Cerebellar cortex (tissue), 1 donor: ENCODE data around the gene MAGEB5.
"Not testable (repeated sequence)": the region's sequence is repeated elsewhere in the genome, so short reads cannot be mapped to it uniquely, and the experiment has no call there.

Experiments
- DNase-seq: peaks from one replicate; pipeline ENCODE4 v3.0.0-alpha.2; 2015; ENCODE audit warnings: low spot score

MAGEB5 gene, protein sequence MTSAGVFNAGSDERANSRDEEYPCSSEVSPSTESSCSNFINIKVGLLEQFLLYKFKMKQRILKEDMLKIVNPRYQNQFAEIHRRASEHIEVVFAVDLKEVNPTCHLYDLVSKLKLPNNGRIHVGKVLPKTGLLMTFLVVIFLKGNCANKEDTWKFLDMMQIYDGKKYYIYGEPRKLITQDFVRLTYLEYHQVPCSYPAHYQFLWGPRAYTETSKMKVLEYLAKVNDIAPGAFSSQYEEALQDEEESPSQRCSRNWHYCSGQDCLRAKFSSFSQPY

DNA sequence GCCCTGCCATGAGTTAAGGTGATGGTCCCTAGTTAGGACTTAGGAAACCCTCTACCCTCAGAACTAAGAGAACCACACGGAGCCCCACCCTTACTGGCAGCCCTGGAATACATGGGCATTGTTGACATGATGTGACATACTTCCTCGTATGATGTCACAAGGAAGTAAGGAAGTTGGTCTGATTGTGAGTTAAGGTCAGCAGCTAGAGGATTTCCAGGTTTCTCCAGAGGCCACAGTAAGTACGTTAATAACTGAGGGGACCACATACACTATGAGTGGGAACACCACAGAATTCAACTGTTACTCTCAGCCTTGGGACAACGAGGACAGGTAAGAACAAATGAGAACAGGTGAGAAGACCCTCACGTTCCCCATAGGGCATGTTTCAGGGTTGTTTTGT, at the start of gene MAGEB5:
Gene MAGEB5, plus strand, starts transcription at position 301 of the 400 bp plus-strand sequence. CDS start 1,133 bp downstream, outside the sequence.
- no peak for DNase-seq

DNA sequence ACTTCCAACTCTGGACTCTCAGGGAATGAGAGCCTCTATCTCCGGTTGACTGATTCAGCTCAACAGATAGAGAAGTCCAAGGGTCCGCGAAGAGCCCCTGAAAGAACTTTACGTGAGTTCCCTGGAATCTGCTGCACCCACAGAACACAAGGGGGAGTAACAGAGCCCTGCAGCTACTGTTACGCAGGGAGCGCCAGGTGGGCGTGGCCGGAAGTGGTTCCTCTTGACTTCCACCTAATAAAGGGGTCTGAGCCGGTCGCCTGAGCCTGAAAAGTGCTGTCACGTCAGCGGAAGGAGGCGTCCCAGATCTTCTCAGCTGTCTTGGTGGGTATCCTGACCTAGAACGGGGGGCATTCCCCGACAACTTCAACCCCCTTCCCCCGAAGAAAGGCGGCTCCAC, 23.8 kb upstream of the MAGEB5 start, which contains the start of gene MAGEB6:
Gene MAGEB6, plus strand, starts transcription at position 237 of the 400 bp plus-strand sequence. CDS start 1,407 bp downstream, outside the sequence.
- no peak for DNase-seq

DNA sequence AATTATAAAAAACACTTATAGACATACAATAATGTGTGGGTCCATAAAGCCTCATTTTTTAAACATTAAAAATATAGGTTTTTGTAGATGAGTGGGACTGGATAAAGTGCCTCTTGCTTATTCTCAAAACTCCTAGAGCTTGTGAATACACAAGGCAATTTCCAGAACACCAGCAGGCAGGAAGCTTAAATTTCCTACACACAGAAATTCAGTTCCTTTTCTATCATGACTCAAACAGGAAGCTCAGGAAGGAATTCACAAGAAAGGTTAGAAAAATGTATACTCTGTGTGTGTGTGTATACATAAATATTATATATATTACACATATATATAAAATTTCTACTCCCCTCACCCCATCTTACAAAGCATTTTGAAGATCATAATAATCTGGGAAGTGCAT, 12.4 kb upstream of the MAGEB5 start:
- no peak for DNase-seq

DNA sequence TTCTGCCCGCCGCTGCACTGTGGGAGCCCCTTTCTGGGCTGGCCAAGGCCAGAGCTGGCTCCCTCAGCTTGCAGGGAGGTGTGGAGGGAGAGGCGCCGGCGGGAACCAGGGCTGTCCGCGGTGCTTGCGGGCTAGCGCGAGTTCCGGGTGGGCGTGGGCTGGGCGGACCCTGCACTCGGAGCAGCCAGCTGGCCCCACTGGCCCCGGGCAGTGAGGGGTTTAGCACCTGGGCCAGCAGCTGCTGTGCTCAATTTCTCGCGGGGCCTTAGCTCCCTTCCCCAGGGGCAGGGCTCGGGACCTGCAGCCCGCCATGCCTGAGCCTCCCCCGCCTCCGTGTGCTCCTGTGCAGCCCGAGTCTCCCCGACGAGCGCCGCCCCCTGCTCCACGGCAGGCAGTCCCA, 11.3 kb upstream of the MAGEB5 start:
- DNase-seq: not testable (repeated sequence)

DNA sequence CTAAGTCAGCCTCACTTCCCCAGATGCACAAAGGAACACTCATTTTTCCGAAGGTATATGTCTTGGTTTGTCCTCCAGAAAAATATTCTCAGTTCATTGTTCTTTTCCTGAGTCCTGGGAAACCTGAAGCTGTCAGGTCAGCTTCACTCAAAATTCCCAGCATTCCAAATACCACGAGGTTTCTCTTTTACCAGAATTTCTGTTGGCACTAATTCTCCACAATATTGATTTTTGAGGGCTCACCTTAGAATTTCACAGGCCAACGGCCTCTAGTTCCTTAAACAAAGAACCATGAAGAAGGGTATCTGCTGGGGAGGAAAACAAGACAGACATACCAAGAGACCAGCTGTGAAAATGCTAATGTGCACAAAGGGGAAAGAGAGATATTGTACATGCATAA, 8.0 kb upstream of the MAGEB5 start:
- no peak for DNase-seq

DNA sequence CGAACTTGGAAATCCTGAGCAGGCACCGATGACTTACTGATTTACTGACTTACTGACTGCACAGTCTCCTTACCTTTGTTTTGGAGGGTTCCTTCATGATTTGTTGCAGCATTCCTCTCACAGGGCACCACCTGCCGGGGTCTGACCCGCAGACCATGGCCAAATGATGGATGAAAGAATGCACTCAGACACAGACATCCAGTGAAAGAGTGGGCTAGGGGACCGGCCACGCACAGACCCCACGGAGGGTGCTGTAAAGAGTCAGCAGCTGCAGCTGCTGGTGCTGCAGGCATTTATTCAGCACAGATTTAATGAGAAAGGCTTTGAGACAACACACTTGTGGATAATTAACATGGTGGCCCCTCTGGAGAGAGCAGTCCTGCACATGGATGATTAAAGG, 3.4 kb downstream of the MAGEB5 start:
- DNase-seq: no peak

DNA sequence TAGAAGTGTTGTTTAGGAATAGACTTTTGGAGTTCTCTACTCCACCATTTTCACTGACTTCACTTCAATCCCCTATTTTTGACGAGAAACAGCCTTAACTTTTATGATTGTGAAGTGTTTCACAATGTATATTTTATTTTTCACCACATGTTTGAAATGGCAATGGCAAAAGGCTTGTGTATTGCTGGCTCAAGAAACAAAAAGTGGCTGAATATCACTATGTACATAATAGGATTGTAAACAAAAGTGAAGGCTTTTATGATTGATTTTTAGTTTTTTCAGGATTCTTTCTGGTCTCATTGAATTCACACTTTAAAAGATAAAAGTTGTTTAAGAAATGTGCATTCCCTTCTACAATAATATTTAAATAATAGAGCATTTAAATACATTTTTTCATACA, 18.2 kb downstream of the MAGEB5 start:
- DNase-seq: no peak

DNA sequence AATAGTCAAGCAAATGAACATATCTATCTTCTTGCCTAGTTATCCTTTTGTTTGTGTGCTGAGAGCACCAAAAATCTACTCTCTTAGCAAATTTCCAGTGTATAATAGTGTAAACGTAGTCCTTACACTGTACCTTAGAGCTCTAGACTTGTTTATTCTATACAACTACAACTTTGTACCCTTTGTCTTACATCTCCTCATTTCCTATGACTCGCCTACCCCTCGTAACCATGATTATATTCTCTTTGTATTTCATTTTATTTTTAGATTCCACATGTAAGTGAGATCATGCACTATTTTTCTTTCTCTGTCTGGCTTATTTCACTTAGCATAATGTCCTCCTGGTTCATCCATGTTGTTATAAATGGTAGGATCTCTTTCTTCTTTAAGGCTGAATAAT, 37.6 kb downstream of the MAGEB5 start:
- no peak for DNase-seq

DNA sequence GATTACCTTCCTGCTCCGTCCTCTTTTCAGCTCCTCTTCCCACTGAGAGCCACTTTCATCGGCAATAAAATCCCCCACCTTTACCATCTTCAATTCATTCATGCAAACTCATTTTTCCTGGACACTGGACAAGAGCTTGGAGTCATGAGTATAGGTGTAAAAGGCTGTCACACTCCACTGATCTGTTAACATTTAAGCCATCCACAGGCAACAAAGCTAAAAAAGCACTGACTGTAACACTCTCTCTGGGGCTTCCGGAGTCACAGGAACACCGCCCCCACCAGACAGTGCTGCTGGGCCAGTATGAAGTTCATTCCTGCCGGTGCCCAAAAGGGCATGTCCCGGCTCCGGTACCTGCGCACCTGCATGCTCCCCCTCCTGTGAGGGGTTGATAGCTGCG, 38.5 kb downstream of the MAGEB5 start:
- DNase-seq: no peak

DNA sequence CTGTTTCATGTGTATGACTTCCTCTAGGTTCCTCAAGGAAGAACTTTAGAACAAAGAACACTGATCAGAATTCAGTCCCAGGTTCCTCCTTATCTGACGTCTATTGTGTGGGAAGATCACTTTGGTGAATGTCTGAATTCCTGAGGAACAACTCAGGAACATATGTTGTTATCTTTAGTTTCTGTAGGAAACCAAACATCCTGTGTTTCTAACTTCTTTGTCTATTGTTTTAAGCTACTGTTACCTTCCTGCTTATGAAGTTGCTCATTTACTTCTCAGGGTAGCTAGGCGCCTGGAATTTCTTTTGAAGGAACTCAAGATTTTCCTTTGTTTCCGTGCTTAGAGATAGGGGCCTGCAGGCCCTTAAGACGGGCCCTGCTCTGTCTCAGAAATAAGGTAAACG, 46.2 kb downstream of the MAGEB5 start:
- no peak for DNase-seq
